Bronchial smooth muscle cell (primary cell): ENCODE data around the gene DNAH14. TPM values are rescaled to one million over a fixed set of nuclear protein-coding genes. Genes with fewer than 3 reads are reported as not detected.

Experiments used
- total RNA-seq: library from RNA; depleted of rRNA; stranded (reverse); fragments of >200 nt; gene quantifications from 2 replicates; pipeline ENCODE4 v1.2.1, GENCODE V29; 2014

DNAH14 gene
- total RNA-seq, result 12.4 and 15.6 TPM in 2 replicates

DNA sequence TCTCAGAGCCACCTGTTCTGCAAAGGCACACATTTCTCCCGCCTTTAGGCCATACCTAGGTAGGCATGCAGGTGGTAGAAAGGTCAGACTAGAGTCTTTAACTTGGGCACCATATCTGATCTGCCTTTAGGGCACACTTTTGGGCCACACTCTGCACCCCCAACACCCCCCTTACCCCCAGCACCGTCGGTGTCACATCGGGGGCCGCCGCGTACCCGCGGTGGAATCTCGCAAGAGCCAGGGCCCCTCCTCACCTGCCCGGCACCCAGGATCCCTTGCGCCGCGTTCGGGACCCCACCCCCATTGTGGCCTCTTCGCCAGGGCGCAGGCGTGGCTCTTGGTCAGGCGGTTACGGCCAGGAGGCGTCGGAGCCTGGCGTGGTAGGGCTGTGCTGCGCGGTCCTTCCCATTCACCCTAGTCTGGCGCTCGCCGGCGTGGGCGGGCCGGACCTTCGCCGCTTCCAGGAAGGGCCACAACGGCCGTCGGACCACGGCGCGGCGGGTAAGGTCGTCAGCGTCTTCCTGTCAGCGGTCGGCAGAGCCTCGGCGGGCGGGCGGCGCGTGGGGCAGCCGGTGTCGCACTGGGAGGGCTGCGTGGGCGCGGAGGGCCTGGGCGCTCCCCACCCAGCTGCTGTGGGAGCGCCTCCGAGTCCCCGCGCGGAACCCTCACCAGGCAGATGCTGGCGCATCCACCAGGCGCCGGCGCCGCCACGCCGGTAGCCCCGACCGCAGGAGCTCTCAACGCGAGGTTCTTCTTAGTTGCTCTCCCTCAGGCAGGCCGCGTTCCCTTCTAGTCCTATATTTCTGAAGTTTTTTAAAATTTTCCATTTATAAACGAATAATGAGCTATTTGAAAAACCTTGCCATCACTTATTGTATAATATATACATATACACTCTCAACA lies at the start of gene DNAH14:
DNAH14 (plus strand) TSS at position 341 of the 903 bp plus-strand sequence. CDS start 23,028 bp downstream, outside the sequence.

GRCh38 chr1:225427235-225428067 lies 498.0 kb downstream of the DNAH14 start, which contains the start of gene LBR:
Gene LBR, minus strand, starts transcription at chr1:225428038. Its CDS starts 3,963 bp downstream, at chr1:225424075.

